BE2C (cell line): ENCODE results near the gene COX20.

ENCODE experiments used
- DNase-seq: peaks from one replicate; pipeline ENCODE4 v3.0.0-alpha.2; 2020
- H3K27me3 ChIP-seq: fragments of 250-450 bp; sonication (Bioruptor Pico); 2 replicates; pipeline ENCODE4 v1.5.1; 2020; ENCODE audit warnings: mild to moderate bottlenecking
- H3K36me3 ChIP-seq: fragments of 250-450 bp; sonication (Bioruptor Pico); 2 replicates; pipeline ENCODE4 v1.5.1; 2020; ENCODE audit warnings: mild to moderate bottlenecking
- H3K4me1 ChIP-seq: fragments of 250-450 bp; sonication (Bioruptor Pico); 2 replicates; pipeline ENCODE4 v1.5.1; 2020
- H3K4me3 ChIP-seq: 2 replicates; pipeline ENCODE4 v1.5.1; 2011; ENCODE audit warnings: low read depth, low read length
- H3K9me3 ChIP-seq: fragments of 250-450 bp; sonication (Bioruptor Pico); 2 replicates; pipeline ENCODE4 v1.5.1; 2020
- CTCF ChIP-seq: IDR thresholded peaks from 2 replicates; pipeline ENCODE4 v1.5.1; 2012; ENCODE audit warnings: mild to moderate bottlenecking, low read depth, low read length

The COX20 gene

GRCh38 chr1:244878681-244879080, 43.2 kb downstream of the COX20 start:
- no peak for TF ChIP-seq CTCF
- H3K4me1 ChIP-seq, result no peaks in the 10 kb centered on the region
- no peak for DNase-seq
- no peaks in the 10 kb centered on the region for H3K27me3 ChIP-seq
- H3K9me3 ChIP-seq, result no peaks in the 10 kb centered on the region
- H3K36me3 ChIP-seq, result no peaks in the 10 kb centered on the region
- no peak overlapping the region for H3K4me3 ChIP-seq

GRCh38 chr1:244881552-244882280, 46.3 kb downstream of the COX20 start:
- no peak for DNase-seq
- no peaks in the 10 kb centered on the region for H3K4me1 ChIP-seq
- TF ChIP-seq CTCF, result no peak
- H3K4me3 ChIP-seq, result no peak overlapping the region
- H3K27me3 ChIP-seq, result no peaks in the 10 kb centered on the region
- H3K9me3 ChIP-seq, result no peaks in the 10 kb centered on the region
- H3K36me3 ChIP-seq, result no peaks in the 10 kb centered on the region

GRCh38 chr1:244887281-244887680, 51.8 kb downstream of the COX20 start:
- DNase-seq, result no peak
- no peaks in the 10 kb centered on the region for H3K4me1 ChIP-seq
- no peaks in the 10 kb centered on the region for H3K27me3 ChIP-seq
- H3K36me3 ChIP-seq, result no peaks in the 10 kb centered on the region
- H3K9me3 ChIP-seq, result no peaks in the 10 kb centered on the region
- no peak overlapping the region for H3K4me3 ChIP-seq
- TF ChIP-seq CTCF, result no peak

GRCh38 chr1:244893836-244894235, 58.4 kb downstream of the COX20 start:
- no peak for TF ChIP-seq CTCF
- no peak for DNase-seq
- no peak overlapping the region for H3K4me3 ChIP-seq
- no peaks in the 10 kb centered on the region for H3K36me3 ChIP-seq
- no peaks in the 10 kb centered on the region for H3K4me1 ChIP-seq
- H3K27me3 ChIP-seq, result no peaks in the 10 kb centered on the region
- H3K9me3 ChIP-seq, result no peaks in the 10 kb centered on the region
